ENCODE results near the gene CANT1. TPM values are rescaled to one million over a fixed set of nuclear protein-coding genes. Genes with fewer than 3 reads are reported as not detected.

CANT1 gene
- total RNA-seq, 1 experiment from 2014 or later: 34.1 TPM

DNA sequence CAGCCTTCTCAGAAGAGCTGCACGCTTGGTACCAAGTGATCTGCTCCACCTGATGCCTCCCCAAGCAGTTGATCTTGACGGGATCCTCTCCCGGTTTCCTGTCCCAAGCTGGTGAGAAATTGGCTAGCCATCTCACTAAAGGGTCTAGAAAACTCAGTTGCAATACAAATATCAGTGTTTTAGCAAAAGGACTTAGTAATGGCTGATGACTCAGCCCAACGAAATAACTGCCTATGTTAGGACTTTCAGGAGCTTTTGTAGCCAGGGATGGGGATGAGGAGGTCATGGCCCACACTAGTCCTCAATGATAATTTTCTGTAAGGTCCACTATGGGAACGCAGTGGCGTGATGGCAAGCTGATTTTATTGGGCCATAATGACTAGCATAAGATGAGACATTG lies 41.7 kb upstream of the CANT1 start:
- TF ChIP-seq, protein P1, sequence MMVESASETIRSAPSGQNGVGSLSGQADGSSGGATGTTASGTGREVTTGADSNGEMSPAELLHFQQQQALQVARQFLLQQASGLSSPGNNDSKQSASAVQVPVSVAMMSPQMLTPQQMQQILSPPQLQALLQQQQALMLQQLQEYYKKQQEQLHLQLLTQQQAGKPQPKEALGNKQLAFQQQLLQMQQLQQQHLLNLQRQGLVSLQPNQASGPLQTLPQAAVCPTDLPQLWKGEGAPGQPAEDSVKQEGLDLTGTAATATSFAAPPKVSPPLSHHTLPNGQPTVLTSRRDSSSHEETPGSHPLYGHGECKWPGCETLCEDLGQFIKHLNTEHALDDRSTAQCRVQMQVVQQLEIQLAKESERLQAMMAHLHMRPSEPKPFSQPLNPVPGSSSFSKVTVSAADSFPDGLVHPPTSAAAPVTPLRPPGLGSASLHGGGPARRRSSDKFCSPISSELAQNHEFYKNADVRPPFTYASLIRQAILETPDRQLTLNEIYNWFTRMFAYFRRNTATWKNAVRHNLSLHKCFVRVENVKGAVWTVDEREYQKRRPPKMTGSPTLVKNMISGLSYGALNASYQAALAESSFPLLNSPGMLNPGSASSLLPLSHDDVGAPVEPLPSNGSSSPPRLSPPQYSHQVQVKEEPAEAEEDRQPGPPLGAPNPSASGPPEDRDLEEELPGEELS (CRISPR knock-in tag; IDR thresholded peaks at IDR 0.05): no peak
- TF ChIP-seq ZNF219 (CRISPR knock-in tag; IDR thresholded peaks at IDR 0.05; ENCODE audit: borderline replicate concordance) (no peak), ZNF396 (CRISPR knock-in tag; IDR thresholded peaks at IDR 0.05; ENCODE audit: borderline replicate concordance) (no peak), MXD4 (CRISPR knock-in tag; IDR thresholded peaks at IDR 0.05; ENCODE audit: borderline replicate concordance) (no peak), ETV6 (CRISPR knock-in tag; IDR thresholded peaks at IDR 0.05) (no peak), GRHL2 (CRISPR knock-in tag; IDR thresholded peaks at IDR 0.05; ENCODE audit: insufficient replicate concordance, severe bottlenecking) (no peak), ZNF232 (CRISPR knock-in tag; IDR thresholded peaks at IDR 0.05) (no peak), NFE2L1 (CRISPR knock-in tag; IDR thresholded peaks at IDR 0.05) (no peak), CREM (CRISPR knock-in tag; IDR thresholded peaks at IDR 0.05) (no peak)
- TF ChIP-seq, protein P2, sequence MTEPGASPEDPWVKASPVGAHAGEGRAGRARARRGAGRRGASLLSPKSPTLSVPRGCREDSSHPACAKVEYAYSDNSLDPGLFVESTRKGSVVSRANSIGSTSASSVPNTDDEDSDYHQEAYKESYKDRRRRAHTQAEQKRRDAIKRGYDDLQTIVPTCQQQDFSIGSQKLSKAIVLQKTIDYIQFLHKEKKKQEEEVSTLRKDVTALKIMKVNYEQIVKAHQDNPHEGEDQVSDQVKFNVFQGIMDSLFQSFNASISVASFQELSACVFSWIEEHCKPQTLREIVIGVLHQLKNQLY (CRISPR knock-in tag; IDR thresholded peaks at IDR 0.05): no peak
- TF ChIP-seq, protein P3, sequence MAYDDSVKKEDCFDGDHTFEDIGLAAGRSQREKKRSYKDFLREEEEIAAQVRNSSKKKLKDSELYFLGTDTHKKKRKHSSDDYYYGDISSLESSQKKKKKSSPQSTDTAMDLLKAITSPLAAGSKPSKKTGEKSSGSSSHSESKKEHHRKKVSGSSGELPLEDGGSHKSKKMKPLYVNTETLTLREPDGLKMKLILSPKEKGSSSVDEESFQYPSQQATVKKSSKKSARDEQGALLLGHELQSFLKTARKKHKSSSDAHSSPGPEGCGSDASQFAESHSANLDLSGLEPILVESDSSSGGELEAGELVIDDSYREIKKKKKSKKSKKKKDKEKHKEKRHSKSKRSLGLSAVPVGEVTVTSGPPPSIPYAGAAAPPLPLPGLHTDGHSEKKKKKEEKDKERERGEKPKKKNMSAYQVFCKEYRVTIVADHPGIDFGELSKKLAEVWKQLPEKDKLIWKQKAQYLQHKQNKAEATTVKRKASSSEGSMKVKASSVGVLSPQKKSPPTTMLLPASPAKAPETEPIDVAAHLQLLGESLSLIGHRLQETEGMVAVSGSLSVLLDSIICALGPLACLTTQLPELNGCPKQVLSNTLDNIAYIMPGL (CRISPR knock-in tag; IDR thresholded peaks at IDR 0.05): no peak
- TF ChIP-seq, protein P4, sequence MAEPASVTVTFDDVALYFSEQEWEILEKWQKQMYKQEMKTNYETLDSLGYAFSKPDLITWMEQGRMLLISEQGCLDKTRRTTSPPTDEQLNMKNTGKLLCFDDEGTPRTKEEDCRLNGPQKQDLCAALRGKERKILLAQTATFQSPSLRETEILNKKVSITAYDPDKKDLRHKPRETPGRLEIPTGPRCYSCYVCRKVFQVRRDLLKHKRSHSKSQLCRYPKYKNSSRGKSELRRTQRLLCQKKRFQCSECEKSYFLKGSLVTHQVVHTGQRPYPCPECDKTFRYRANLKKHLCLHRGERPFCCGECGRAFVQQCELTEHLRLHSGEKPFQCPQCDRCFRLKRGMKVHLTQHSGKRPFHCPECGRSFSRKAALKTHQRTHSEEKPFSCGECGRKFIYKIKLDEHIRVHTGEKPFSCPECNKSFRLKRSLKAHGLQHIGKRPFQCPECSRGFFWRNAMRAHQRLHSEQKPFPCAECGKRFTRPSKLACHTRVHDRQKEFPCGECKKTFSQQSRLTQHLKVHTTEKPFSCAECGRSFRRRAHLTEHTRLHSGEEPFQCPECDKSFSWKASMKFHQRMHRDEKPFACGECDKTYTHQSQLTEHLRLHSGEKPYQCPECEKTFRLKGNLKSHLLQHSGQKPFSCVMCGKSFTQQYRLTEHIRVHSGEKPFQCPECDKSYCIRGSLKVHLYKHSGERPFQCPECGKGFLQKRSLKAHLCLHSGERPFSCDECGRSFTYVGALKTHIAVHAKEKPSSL (CRISPR knock-in tag; conservative IDR thresholded peaks at IDR 0.05): no peak
- TF ChIP-seq, protein P5, sequence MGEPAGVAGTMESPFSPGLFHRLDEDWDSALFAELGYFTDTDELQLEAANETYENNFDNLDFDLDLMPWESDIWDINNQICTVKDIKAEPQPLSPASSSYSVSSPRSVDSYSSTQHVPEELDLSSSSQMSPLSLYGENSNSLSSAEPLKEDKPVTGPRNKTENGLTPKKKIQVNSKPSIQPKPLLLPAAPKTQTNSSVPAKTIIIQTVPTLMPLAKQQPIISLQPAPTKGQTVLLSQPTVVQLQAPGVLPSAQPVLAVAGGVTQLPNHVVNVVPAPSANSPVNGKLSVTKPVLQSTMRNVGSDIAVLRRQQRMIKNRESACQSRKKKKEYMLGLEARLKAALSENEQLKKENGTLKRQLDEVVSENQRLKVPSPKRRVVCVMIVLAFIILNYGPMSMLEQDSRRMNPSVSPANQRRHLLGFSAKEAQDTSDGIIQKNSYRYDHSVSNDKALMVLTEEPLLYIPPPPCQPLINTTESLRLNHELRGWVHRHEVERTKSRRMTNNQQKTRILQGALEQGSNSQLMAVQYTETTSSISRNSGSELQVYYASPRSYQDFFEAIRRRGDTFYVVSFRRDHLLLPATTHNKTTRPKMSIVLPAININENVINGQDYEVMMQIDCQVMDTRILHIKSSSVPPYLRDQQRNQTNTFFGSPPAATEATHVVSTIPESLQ (CRISPR knock-in tag; IDR thresholded peaks at IDR 0.05): no peak
- POLR2A ChIA-PET: no interaction called here
- no peak for ATAC-seq
- CTCF ChIA-PET: interaction anchor here (1.8 kb wide), 1 partner anchor 342 kb away, joined by 5 read pairs; no protein-coding TSS in a partner anchor
- Mint-ChIP-seq H3K27ac (no peak overlapping the region), H3K9me3 (peaks cover 40% of the 10 kb centered on the region), H3K4me1 (no peaks in the 10 kb centered on the region), H3K27me3 (ENCODE audit: low read depth) (peaks cover 24% of the 10 kb centered on the region), H3K4me3 (no peak overlapping the region), H3K36me3 (peaks cover 5% of the 10 kb centered on the region; the same call in 1 of the 2 replicates)
- DNase-seq (ENCODE audit: low spot score): no peak

DNA sequence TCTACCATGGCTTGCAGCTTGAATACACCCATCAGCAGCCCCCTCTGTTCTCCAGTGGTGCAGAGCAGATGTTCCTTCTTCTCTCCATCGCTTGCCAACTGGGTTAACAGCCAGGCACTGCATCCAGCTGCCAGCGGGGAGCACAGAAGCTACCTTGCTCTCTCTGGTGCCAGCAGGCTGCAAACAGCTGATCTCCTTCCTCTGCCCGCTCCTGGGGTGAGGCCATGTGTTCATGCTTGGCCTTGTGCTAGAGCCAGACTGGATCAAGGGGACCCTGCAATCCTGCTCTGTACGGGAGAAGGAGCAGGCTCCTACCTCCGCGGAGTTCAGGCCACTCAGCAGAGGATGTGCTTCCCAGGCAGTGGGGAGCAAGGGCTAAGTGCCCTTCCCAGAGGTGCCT lies 41.0 kb upstream of the CANT1 start:
- Mint-ChIP-seq H3K4me3 (no peak overlapping the region), H3K27me3 (ENCODE audit: low read depth) (peaks cover 24% of the 10 kb centered on the region), H3K27ac (no peak overlapping the region), H3K9me3 (peaks cover 40% of the 10 kb centered on the region), H3K4me1 (peaks cover 2% of the 10 kb centered on the region; the same call in 1 of the 2 replicates), H3K36me3 (peaks cover 5% of the 10 kb centered on the region; the same call in 1 of the 2 replicates)
- POLR2A ChIA-PET: interaction anchor here (0.8 kb wide), 1 partner anchor 32 kb away, joined by 3 read pairs; no protein-coding TSS in a partner anchor
- DNase-seq (ENCODE audit: low spot score) (no peak), ATAC-seq (no peak)
- CTCF ChIA-PET: interaction anchor here (1.8 kb wide), 1 partner anchor 343 kb away, joined by 5 read pairs; no protein-coding TSS in a partner anchor
- TF ChIP-seq CBFB (CRISPR knock-in tag; IDR thresholded peaks at IDR 0.05; ENCODE audit: low read depth): no peak
- TF ChIP-seq GTF2I (CRISPR knock-in tag; conservative IDR thresholded peaks at IDR 0.05): no peak
- TF ChIP-seq NFYB (CRISPR knock-in tag; conservative IDR thresholded peaks at IDR 0.05; ENCODE audit: low read depth): no peak
- no peak for TF ChIP-seq RELA (CRISPR knock-in tag; IDR thresholded peaks at IDR 0.05; ENCODE audit: borderline replicate concordance)
- TF ChIP-seq, protein P6, sequence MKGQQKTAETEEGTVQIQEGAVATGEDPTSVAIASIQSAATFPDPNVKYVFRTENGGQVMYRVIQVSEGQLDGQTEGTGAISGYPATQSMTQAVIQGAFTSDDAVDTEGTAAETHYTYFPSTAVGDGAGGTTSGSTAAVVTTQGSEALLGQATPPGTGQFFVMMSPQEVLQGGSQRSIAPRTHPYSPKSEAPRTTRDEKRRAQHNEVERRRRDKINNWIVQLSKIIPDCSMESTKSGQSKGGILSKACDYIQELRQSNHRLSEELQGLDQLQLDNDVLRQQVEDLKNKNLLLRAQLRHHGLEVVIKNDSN (CRISPR knock-in tag; IDR thresholded peaks at IDR 0.05): no peak
- TF ChIP-seq, protein P7, sequence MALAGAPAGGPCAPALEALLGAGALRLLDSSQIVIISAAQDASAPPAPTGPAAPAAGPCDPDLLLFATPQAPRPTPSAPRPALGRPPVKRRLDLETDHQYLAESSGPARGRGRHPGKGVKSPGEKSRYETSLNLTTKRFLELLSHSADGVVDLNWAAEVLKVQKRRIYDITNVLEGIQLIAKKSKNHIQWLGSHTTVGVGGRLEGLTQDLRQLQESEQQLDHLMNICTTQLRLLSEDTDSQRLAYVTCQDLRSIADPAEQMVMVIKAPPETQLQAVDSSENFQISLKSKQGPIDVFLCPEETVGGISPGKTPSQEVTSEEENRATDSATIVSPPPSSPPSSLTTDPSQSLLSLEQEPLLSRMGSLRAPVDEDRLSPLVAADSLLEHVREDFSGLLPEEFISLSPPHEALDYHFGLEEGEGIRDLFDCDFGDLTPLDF (CRISPR knock-in tag; IDR thresholded peaks at IDR 0.05): no peak
- TF ChIP-seq, protein P8, sequence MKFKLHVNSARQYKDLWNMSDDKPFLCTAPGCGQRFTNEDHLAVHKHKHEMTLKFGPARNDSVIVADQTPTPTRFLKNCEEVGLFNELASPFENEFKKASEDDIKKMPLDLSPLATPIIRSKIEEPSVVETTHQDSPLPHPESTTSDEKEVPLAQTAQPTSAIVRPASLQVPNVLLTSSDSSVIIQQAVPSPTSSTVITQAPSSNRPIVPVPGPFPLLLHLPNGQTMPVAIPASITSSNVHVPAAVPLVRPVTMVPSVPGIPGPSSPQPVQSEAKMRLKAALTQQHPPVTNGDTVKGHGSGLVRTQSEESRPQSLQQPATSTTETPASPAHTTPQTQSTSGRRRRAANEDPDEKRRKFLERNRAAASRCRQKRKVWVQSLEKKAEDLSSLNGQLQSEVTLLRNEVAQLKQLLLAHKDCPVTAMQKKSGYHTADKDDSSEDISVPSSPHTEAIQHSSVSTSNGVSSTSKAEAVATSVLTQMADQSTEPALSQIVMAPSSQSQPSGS (CRISPR knock-in tag; IDR thresholded peaks at IDR 0.05; ENCODE audit: borderline replicate concordance, low read depth): no peak
- TF ChIP-seq FOXJ3 (CRISPR knock-in tag; IDR thresholded peaks at IDR 0.05; ENCODE audit: borderline replicate concordance): no peak
